ENCODE data around the gene FAH. TPM values are rescaled to one million over a fixed set of nuclear protein-coding genes. Genes with fewer than 3 reads are reported as not detected.
"Not testable (repeated sequence)": the region's sequence is repeated elsewhere in the genome, so short reads cannot be mapped to it uniquely, and the experiment has no call there.

Gene FAH
- total RNA-seq, 2 experiments from 2014 or later, result 58.9 to 61.0 TPM

GRCh38 chr15:80115021-80115420, 37.8 kb upstream of the FAH start:
- no peaks in the 10 kb centered on the region for H3K9me3 Mint-ChIP-seq
- H3K27ac Mint-ChIP-seq, result no peak overlapping the region
- H3K27me3 Mint-ChIP-seq, result no peaks in the 10 kb centered on the region
- TF ChIP-seq, protein P1, sequence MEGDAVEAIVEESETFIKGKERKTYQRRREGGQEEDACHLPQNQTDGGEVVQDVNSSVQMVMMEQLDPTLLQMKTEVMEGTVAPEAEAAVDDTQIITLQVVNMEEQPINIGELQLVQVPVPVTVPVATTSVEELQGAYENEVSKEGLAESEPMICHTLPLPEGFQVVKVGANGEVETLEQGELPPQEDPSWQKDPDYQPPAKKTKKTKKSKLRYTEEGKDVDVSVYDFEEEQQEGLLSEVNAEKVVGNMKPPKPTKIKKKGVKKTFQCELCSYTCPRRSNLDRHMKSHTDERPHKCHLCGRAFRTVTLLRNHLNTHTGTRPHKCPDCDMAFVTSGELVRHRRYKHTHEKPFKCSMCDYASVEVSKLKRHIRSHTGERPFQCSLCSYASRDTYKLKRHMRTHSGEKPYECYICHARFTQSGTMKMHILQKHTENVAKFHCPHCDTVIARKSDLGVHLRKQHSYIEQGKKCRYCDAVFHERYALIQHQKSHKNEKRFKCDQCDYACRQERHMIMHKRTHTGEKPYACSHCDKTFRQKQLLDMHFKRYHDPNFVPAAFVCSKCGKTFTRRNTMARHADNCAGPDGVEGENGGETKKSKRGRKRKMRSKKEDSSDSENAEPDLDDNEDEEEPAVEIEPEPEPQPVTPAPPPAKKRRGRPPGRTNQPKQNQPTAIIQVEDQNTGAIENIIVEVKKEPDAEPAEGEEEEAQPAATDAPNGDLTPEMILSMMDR (IDR thresholded peaks at IDR 0.05), result no peak
- peaks cover 19% of the 10 kb centered on the region for H3K4me1 Mint-ChIP-seq (ENCODE audit: low read depth)
- no peaks in the 10 kb centered on the region for H3K36me3 Mint-ChIP-seq (ENCODE audit: low read depth)
- DNase-seq, result no peak
- POLR2A ChIA-PET, result interaction anchor here (0.6 kb wide), 1 partner anchor 147 kb away, joined by 3 read pairs; no protein-coding TSS in a partner anchor
- ATAC-seq, result no peak
- CTCF ChIA-PET, result no interaction called here
- intact Hi-C loops (cut with micrococcal nuclease), result no loop called here
- H3K4me3 Mint-ChIP-seq, result no peak overlapping the region

- TF ChIP-seq, protein P1 (IDR thresholded peaks at IDR 0.05), result no peak
- no peaks in the 10 kb centered on the region for H3K9me3 Mint-ChIP-seq
- H3K27me3 Mint-ChIP-seq, result no peaks in the 10 kb centered on the region
- peaks cover 5% of the 10 kb centered on the region for H3K4me1 Mint-ChIP-seq (ENCODE audit: low read depth)
- no peak overlapping the region for H3K27ac Mint-ChIP-seq
- peaks cover 11% of the 10 kb centered on the region for H3K36me3 Mint-ChIP-seq (ENCODE audit: low read depth)
- no peak overlapping the region for H3K4me3 Mint-ChIP-seq
- intact Hi-C loops (cut with micrococcal nuclease), result no loop called here
- no peak for DNase-seq
- ChIA-PET CTCF (no interaction called here), POLR2A (no interaction called here)
- no peak for ATAC-seq
Measured at GRCh38 chr15:80118956-80119355, 33.8 kb upstream of the FAH start.

- TF ChIP-seq, protein P1 (IDR thresholded peaks at IDR 0.05), result no peak
- intact Hi-C loops (cut with micrococcal nuclease), result no loop called here
- no peak overlapping the region for H3K27ac Mint-ChIP-seq
- no peak overlapping the region for H3K4me3 Mint-ChIP-seq
- ChIA-PET CTCF (no interaction called here), POLR2A (no interaction called here)
- no peak for ATAC-seq
- no peaks in the 10 kb centered on the region for H3K9me3 Mint-ChIP-seq
- no peaks in the 10 kb centered on the region for H3K27me3 Mint-ChIP-seq
- peaks cover 5% of the 10 kb centered on the region for H3K4me1 Mint-ChIP-seq (ENCODE audit: low read depth)
- peaks cover 16% of the 10 kb centered on the region for H3K36me3 Mint-ChIP-seq (ENCODE audit: low read depth)
- no peak for DNase-seq
Measured at GRCh38 chr15:80120636-80121035, 32.2 kb upstream of the FAH start.

GRCh38 chr15:80121546-80121945, 31.3 kb upstream of the FAH start:
- intact Hi-C loops (cut with micrococcal nuclease), result no loop called here
- TF ChIP-seq, protein P1 (IDR thresholded peaks at IDR 0.05), result no peak
- no peak overlapping the region for H3K4me3 Mint-ChIP-seq
- ATAC-seq (no peak), DNase-seq (no peak)
- H3K27me3 Mint-ChIP-seq, result no peaks in the 10 kb centered on the region
- no peak overlapping the region for H3K27ac Mint-ChIP-seq
- peaks cover 3% of the 10 kb centered on the region for H3K4me1 Mint-ChIP-seq (ENCODE audit: low read depth)
- H3K36me3 Mint-ChIP-seq (ENCODE audit: low read depth), result peaks cover 21% of the 10 kb centered on the region
- no peaks in the 10 kb centered on the region for H3K9me3 Mint-ChIP-seq
- POLR2A ChIA-PET, result no interaction called here
- CTCF ChIA-PET, result no interaction called here

GRCh38 chr15:80123034-80123433, 29.8 kb upstream of the FAH start:
- no peak for ATAC-seq
- TF ChIP-seq, protein P1 (IDR thresholded peaks at IDR 0.05), result no peak
- Mint-ChIP-seq H3K27ac (no peak overlapping the region), H3K36me3 (ENCODE audit: low read depth) (peaks cover 21% of the 10 kb centered on the region), H3K4me3 (no peak overlapping the region), H3K4me1 (ENCODE audit: low read depth) (peaks cover 3% of the 10 kb centered on the region), H3K27me3 (no peaks in the 10 kb centered on the region), H3K9me3 (no peaks in the 10 kb centered on the region)
- intact Hi-C loops (cut with micrococcal nuclease), result no loop called here
- ChIA-PET CTCF (no interaction called here), POLR2A (no interaction called here)
- no peak for DNase-seq

DNA sequence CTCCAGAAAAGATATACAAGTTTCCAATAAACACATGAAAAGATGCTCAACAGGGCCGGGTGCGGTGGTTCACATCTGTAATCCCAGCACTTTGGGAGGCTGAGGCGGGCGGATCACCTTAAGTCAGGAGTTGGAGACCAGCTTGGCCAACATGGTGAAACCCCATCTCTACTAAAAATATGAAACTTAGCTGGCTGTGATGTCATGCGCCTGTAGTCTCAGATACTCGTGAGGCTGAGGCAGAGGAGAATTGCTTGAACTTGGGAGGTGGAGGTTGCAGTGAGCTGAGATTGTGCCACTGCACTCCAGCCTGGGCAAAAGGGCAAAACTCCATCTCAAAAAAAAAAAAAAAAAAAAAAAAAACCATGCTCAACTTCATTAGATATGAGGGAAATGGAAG, 25.5 kb upstream of the FAH start:
- H3K9me3 Mint-ChIP-seq; ATAC-seq; H3K27me3 Mint-ChIP-seq; H3K4me3 Mint-ChIP-seq; H3K27ac Mint-ChIP-seq; DNase-seq; H3K4me1 Mint-ChIP-seq (ENCODE audit: low read depth); intact Hi-C loops (cut with micrococcal nuclease): not testable (repeated sequence)
- CTCF ChIA-PET, result interaction anchor here (0.8 kb wide), 1 partner anchor 14 kb away, joined by 3 read pairs; no protein-coding TSS in a partner anchor
- POLR2A ChIA-PET, result interaction anchor here (1.2 kb wide), 1 partner anchor 27 kb away, joined by 3 read pairs; no protein-coding TSS in a partner anchor
- peaks cover 22% of the 10 kb centered on the region for H3K36me3 Mint-ChIP-seq (ENCODE audit: low read depth)
